HepG2 (cell line): ENCODE results near the gene HOXA4. TPM values are rescaled to one million over a fixed set of nuclear protein-coding genes. Genes with fewer than 3 reads are reported as not detected.

ENCODE experiments used
- HMGA1 ChIP-seq: sonication (generic); formaldehyde crosslinking; conservative IDR thresholded peaks from 2 replicates; pipeline ENCODE4 v1.4.0; 2020; ENCODE audit warnings: missing genetic modification reagents
- MTA3 ChIP-seq: sonication (generic); formaldehyde crosslinking; IDR thresholded peaks from 2 replicates; pipeline ENCODE4 v1.4.0; 2020; ENCODE audit warnings: missing genetic modification reagents
- NKX3-1 ChIP-seq: sonication (generic); formaldehyde crosslinking; IDR thresholded peaks from 2 replicates; pipeline ENCODE4 v1.5.0; 2020; ENCODE audit warnings: missing genetic modification reagents
- NR2F2 ChIP-seq: IDR thresholded peaks from 2 replicates; pipeline ENCODE4 v1.6.1; 2012; ENCODE audit warnings: low read depth, inconsistent platforms, borderline replicate concordance
- PHF8 ChIP-seq: sonication (generic); formaldehyde crosslinking; IDR thresholded peaks from 2 replicates; pipeline ENCODE4 v1.5.0; 2020; ENCODE audit warnings: missing genetic modification reagents
- RBFOX2 ChIP-seq: fragments of 200-400 bp; formaldehyde crosslinking; IDR thresholded peaks from 2 replicates; pipeline ENCODE4 v1.6.1; 2017; ENCODE audit warnings: low read depth, mild to moderate bottlenecking, low read length
- SALL2 ChIP-seq: sonication (generic); formaldehyde crosslinking; IDR thresholded peaks from 2 replicates; pipeline ENCODE4 v1.8.1; 2023; ENCODE audit warnings: mild to moderate bottlenecking, missing genetic modification reagents, inconsistent platforms
- SRSF1 ChIP-seq: fragments of 200-400 bp; formaldehyde crosslinking; optimal IDR thresholded peaks from 2 replicates; pipeline ENCODE3; 2017; ENCODE audit warnings: mild to moderate bottlenecking, low read depth, low read length, moderate library complexity
- U2AF1 ChIP-seq: fragments of 200-400 bp; formaldehyde crosslinking; optimal IDR thresholded peaks from 2 replicates; pipeline ENCODE3; 2017; ENCODE audit warnings: mild to moderate bottlenecking, low read depth, low read length
- ZBTB38 ChIP-seq: sonication (generic); formaldehyde crosslinking; IDR thresholded peaks from 2 replicates; pipeline ENCODE4 v1.5.1; 2020; ENCODE audit warnings: mild to moderate bottlenecking, missing genetic modification reagents
- ZFX ChIP-seq: sonication (generic); formaldehyde crosslinking; IDR thresholded peaks from 2 replicates; pipeline ENCODE4 v1.4.0; 2020; ENCODE audit warnings: mild to moderate bottlenecking, low read depth, missing genetic modification reagents, moderate library complexity
- ZMAT3 ChIP-seq: sonication (generic); formaldehyde crosslinking; conservative IDR thresholded peaks from 2 replicates; pipeline ENCODE4 v1.7.0; 2021; ENCODE audit warnings: missing genetic modification reagents
- ZNF441 ChIP-seq: sonication (generic); formaldehyde crosslinking; IDR thresholded peaks from 2 replicates; pipeline ENCODE4 v1.7.0; 2021; ENCODE audit warnings: missing genetic modification reagents, borderline replicate concordance
- ZNF468 ChIP-seq: sonication (generic); formaldehyde crosslinking; IDR thresholded peaks from 2 replicates; pipeline ENCODE4 v1.8.0; 2022; ENCODE audit warnings: mild to moderate bottlenecking, moderate library complexity, missing genetic modification reagents
- ZNF605 ChIP-seq: sonication (generic); formaldehyde crosslinking; IDR thresholded peaks from 2 replicates; pipeline ENCODE4 v1.8.0; 2022; ENCODE audit warnings: mild to moderate bottlenecking, missing genetic modification reagents
- ZNF768 ChIP-seq: sonication (generic); formaldehyde crosslinking; IDR thresholded peaks from 2 replicates; pipeline ENCODE4 v1.4.0; 2020; ENCODE audit warnings: missing genetic modification reagents
- ZNF891 ChIP-seq: sonication (generic); formaldehyde crosslinking; IDR thresholded peaks from 2 replicates; pipeline ENCODE4 v1.5.0; 2020; ENCODE audit warnings: mild to moderate bottlenecking, missing genetic modification reagents
- polyA plus RNA-seq, 8 experiments: library from polyadenylated mRNA; depleted of rRNA in 3 of 8; stranded (reverse) in 7 of 8; unstranded in 1 of 8; fragments of >200 nt; fragmentation: Illumina TruSeq in 4 of 8; extraction: Trizol in 4 of 8; gene quantifications; 2 replicates each; pipeline versions ENCODE4 v1.2.1 to v1.2.3, GENCODE V29; 2011 to 2016; ENCODE audit warnings: low read depth in 4 of 8, missing spikeins in 1 of 8, mixed read lengths in 1 of 8; ENCODE audit not compliant: insufficient read depth in 1 of 8
- total RNA-seq, 5 experiments: library from RNA; depleted of rRNA; stranded (reverse); fragments of >200 nt; fragmentation: Illumina TruSeq; extraction: Trizol; gene quantifications; 2 replicates each; pipeline ENCODE4 v1.2.3, GENCODE V29; 2016; ENCODE audit warnings: low read depth in 1 of 5
- TF ChIP-seq, protein P1 (sequence below): IDR thresholded peaks from 2 replicates; pipeline ENCODE4 v1.6.1; 2012; ENCODE audit warnings: inconsistent platforms
- TF ChIP-seq, protein P2 (sequence below): sonication (generic); formaldehyde crosslinking; IDR thresholded peaks from 2 replicates; pipeline ENCODE4 v1.4.0; 2020; ENCODE audit warnings: missing genetic modification reagents, borderline replicate concordance
- TF ChIP-seq, protein P3 (sequence below): sonication (generic); formaldehyde crosslinking; conservative IDR thresholded peaks from 2 replicates; pipeline ENCODE4 v1.8.0; 2022; ENCODE audit warnings: mild to moderate bottlenecking, moderate library complexity, missing genetic modification reagents
- TF ChIP-seq, protein P4 (sequence below): sonication (generic); formaldehyde crosslinking; IDR thresholded peaks from 2 replicates; pipeline ENCODE4 v1.5.0; 2020; ENCODE audit warnings: mild to moderate bottlenecking, missing genetic modification reagents, moderate library complexity
- TF ChIP-seq, protein P5 (sequence below): sonication (generic); formaldehyde crosslinking; IDR thresholded peaks from 2 replicates; pipeline ENCODE4 v1.4.0; 2020; ENCODE audit warnings: missing genetic modification reagents, mild to moderate bottlenecking, borderline replicate concordance

HOXA4 gene
- total and polyA plus RNA-seq, 2 of the 13 experiments (the other 11 are each of a cell fraction or from before 2014, with no cell fraction given) = 2.4 to 5.4 TPM

DNA sequence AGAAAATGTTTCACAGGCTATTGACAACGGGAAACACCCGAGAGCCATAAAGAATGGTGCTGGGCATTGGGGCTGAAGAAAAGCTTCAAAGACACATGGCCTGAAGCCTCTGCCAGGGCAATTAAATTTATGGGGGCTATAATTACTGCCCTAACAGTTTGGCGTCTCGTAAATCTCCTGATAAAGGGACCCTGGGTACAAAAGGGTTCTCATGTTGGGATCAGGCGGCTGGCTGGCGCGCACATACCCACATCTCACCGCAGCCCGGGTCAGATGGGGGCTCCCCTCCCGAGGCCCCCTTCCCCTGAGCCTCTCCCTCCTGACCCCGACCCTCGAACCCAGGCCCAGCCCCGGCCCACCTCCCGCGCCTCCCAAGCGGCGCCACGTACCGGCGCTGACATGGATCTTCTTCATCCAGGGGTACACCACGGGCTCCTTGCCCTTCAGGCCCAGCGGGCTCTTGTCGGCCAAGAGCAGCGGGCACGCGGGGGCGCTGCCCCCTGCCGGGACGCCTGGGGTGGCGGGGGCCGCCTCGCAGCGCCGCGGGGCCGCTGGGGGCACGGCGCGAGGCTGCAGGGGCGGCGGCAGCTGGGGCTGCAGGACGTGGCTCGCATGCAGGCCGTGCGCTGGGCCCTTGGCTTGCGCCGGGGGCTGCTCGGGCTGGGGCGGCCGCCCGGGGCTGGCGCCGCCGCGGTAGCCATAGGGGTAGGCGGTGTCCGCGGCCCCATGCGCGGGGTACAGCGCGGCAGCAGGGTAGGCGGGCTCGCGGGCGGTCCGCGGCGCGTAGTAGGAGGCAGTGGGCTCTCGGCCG, 623 bp downstream of the HOXA4 start (continued):
- TF ChIP-seq ZNF605 (0 out of 2 replicates have a peak, but pooled peaks have one; percentile 5), SALL2 (peak; percentile 16; the same call in 1 of the 2 replicates), ZMAT3 (CRISPR knock-in tag) (0 out of 2 replicates have a peak, but pooled peaks have one; percentile 29), RBFOX2 (peak; percentile 34; the same call in 1 of the 2 replicates), ZFX (CRISPR knock-in tag) (peak; percentile 62), ZNF441 (CRISPR knock-in tag) (peak; percentile 18; the same call in 1 of the 2 replicates), HMGA1 (CRISPR knock-in tag) (no peak), ZNF768 (CRISPR knock-in tag) (0 out of 2 replicates have a peak, but pooled peaks have one; percentile 28), ZBTB38 (CRISPR knock-in tag) (peak; percentile 38; the same call in 1 of the 2 replicates), SRSF1 (no peak), MTA3 (CRISPR knock-in tag) (no peak), NR2F2 (0 out of 2 replicates have a peak, but pooled peaks have one; percentile 6), U2AF1 (no peak), ZNF891 (CRISPR knock-in tag) (no peak), ZNF468 (CRISPR knock-in tag) (no peak), PHF8 (peak; percentile 54), NKX3-1 (CRISPR knock-in tag) (peak; percentile 59; the same call in 1 of the 2 replicates)
- TF ChIP-seq, protein P1, sequence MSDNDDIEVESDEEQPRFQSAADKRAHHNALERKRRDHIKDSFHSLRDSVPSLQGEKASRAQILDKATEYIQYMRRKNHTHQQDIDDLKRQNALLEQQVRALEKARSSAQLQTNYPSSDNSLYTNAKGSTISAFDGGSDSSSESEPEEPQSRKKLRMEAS = peak; percentile 62
- TF ChIP-seq, protein P2, sequence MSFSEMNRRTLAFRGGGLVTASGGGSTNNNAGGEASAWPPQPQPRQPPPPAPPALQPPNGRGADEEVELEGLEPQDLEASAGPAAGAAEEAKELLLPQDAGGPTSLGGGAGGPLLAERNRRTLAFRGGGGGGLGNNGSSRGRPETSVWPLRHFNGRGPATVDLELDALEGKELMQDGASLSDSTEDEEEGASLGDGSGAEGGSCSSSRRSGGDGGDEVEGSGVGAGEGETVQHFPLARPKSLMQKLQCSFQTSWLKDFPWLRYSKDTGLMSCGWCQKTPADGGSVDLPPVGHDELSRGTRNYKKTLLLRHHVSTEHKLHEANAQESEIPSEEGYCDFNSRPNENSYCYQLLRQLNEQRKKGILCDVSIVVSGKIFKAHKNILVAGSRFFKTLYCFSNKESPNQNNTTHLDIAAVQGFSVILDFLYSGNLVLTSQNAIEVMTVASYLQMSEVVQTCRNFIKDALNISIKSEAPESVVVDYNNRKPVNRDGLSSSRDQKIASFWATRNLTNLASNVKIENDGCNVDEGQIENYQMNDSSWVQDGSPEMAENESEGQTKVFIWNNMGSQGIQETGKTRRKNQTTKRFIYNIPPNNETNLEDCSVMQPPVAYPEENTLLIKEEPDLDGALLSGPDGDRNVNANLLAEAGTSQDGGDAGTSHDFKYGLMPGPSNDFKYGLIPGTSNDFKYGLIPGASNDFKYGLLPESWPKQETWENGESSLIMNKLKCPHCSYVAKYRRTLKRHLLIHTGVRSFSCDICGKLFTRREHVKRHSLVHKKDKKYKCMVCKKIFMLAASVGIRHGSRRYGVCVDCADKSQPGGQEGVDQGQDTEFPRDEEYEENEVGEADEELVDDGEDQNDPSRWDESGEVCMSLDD (CRISPR knock-in tag) = 0 out of 2 replicates have a peak, but pooled peaks have one; percentile 55
- TF ChIP-seq, protein P3, sequence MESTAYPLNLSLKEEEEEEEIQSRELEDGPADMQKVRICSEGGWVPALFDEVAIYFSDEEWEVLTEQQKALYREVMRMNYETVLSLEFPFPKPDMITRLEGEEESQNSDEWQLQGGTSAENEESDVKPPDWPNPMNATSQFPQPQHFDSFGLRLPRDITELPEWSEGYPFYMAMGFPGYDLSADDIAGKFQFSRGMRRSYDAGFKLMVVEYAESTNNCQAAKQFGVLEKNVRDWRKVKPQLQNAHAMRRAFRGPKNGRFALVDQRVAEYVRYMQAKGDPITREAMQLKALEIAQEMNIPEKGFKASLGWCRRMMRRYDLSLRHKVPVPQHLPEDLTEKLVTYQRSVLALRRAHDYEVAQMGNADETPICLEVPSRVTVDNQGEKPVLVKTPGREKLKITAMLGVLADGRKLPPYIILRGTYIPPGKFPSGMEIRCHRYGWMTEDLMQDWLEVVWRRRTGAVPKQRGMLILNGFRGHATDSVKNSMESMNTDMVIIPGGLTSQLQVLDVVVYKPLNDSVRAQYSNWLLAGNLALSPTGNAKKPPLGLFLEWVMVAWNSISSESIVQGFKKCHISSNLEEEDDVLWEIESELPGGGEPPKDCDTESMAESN (CRISPR knock-in tag) = peak; percentile 9; the same call in 1 of the 2 replicates
- TF ChIP-seq, protein P4, sequence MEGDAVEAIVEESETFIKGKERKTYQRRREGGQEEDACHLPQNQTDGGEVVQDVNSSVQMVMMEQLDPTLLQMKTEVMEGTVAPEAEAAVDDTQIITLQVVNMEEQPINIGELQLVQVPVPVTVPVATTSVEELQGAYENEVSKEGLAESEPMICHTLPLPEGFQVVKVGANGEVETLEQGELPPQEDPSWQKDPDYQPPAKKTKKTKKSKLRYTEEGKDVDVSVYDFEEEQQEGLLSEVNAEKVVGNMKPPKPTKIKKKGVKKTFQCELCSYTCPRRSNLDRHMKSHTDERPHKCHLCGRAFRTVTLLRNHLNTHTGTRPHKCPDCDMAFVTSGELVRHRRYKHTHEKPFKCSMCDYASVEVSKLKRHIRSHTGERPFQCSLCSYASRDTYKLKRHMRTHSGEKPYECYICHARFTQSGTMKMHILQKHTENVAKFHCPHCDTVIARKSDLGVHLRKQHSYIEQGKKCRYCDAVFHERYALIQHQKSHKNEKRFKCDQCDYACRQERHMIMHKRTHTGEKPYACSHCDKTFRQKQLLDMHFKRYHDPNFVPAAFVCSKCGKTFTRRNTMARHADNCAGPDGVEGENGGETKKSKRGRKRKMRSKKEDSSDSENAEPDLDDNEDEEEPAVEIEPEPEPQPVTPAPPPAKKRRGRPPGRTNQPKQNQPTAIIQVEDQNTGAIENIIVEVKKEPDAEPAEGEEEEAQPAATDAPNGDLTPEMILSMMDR = peak; percentile 68
- TF ChIP-seq, protein P5, sequence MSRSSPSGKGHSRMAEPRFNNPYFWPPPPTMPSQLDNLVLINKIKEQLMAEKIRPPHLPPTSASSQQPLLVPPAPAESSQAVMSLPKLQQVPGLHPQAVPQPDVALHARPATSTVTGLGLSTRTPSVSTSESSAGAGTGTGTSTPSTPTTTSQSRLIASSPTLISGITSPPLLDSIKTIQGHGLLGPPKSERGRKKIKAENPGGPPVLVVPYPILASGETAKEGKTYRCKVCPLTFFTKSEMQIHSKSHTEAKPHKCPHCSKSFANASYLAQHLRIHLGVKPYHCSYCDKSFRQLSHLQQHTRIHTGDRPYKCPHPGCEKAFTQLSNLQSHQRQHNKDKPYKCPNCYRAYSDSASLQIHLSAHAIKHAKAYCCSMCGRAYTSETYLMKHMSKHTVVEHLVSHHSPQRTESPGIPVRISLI (CRISPR knock-in tag) = 0 out of 2 replicates have a peak, but pooled peaks have one; percentile 18
